G401 (cell line): Measurements from ENCODE around the gene DAB2IP. TPM values are rescaled to one million over a fixed set of nuclear protein-coding genes. Genes with fewer than 3 reads are reported as not detected.
"Not testable (repeated sequence)": the region's sequence is repeated elsewhere in the genome, so short reads cannot be mapped to it uniquely, and the experiment has no call there.

Experiments used
- DNase-seq: peaks from one replicate; pipeline ENCODE4 v3.0.0-alpha.2; 2015; ENCODE audit warnings: low spot score
- in situ Hi-C: cut with HindIII; loops from 2 replicates; pipeline ENCODE4 v1.10.0; 2016; ENCODE audit warnings: low sequenced_read_pairs, mixed read lengths
- total RNA-seq: library from RNA; depleted of rRNA; stranded (reverse); fragments of >200 nt; shearing (Covaris generic); gene quantifications from 2 replicates; pipeline ENCODE4 v1.2.3, GENCODE V29; 2014

Gene DAB2IP
- total RNA-seq, 1 experiment from 2014 or later: 44.9 TPM

GRCh38 chr9:121622387-121623203, 28.8 kb upstream of the DAB2IP start:
- in situ Hi-C loops: no loop called here
- no peak for DNase-seq

GRCh38 chr9:121623430-121623829, 28.0 kb upstream of the DAB2IP start:
- in situ Hi-C loops, DNase-seq: not testable (repeated sequence)

- in situ Hi-C loops: no loop called here
- peak; percentile 48 for DNase-seq
Observed at GRCh38 chr9:121625590-121625989, 25.8 kb upstream of the DAB2IP start.

GRCh38 chr9:121626012-121626411, 25.4 kb upstream of the DAB2IP start:
- in situ Hi-C loops: no loop called here
- DNase-seq: peak; percentile 58

- in situ Hi-C loops: no loop called here
- no peak for DNase-seq
Observed at GRCh38 chr9:121627427-121627826, 24.0 kb upstream of the DAB2IP start.

- in situ Hi-C loops: no loop called here
- DNase-seq: no peak
Observed at GRCh38 chr9:121628401-121628800, 23.0 kb upstream of the DAB2IP start.

- no peak for DNase-seq
Observed at GRCh38 chr9:121631115-121631514, 20.3 kb upstream of the DAB2IP start.

GRCh38 chr9:121631978-121632418, 19.4 kb upstream of the DAB2IP start:
- peak; percentile 75 for DNase-seq
- in situ Hi-C loops: no loop called here

More at GRCh38 chr9:121631115-121631514, 20.3 kb upstream of the DAB2IP start:
- in situ Hi-C loops: no loop called here

- DNase-seq: no peak
- in situ Hi-C loops: no loop called here
Observed at GRCh38 chr9:121633119-121633714, 18.2 kb upstream of the DAB2IP start.

GRCh38 chr9:121633736-121634135, 17.7 kb upstream of the DAB2IP start:
- in situ Hi-C loops: no loop called here
- DNase-seq: no peak

GRCh38 chr9:121634329-121635261, 16.8 kb upstream of the DAB2IP start:
- DNase-seq: peak; percentile 75
- in situ Hi-C loops: no loop called here

GRCh38 chr9:121635300-121635876, 16.0 kb upstream of the DAB2IP start:
- peak; percentile 50 for DNase-seq
- in situ Hi-C loops: no loop called here

- DNase-seq: peak; percentile 72
- in situ Hi-C loops: no loop called here
Observed at GRCh38 chr9:121636341-121636865, 15.0 kb upstream of the DAB2IP start.

GRCh38 chr9:121636978-121637712, 14.3 kb upstream of the DAB2IP start:
- DNase-seq: no peak
- in situ Hi-C loops: no loop called here

- DNase-seq: no peak
- in situ Hi-C loops: no loop called here
Observed at GRCh38 chr9:121637713-121638220, 13.7 kb upstream of the DAB2IP start.

GRCh38 chr9:121638399-121638798, 13.0 kb upstream of the DAB2IP start:
- peak; percentile 74 for DNase-seq
- in situ Hi-C loops: no loop called here

- DNase-seq: no peak
- in situ Hi-C loops: no loop called here
Observed at GRCh38 chr9:121638901-121639592, 12.4 kb upstream of the DAB2IP start.

- in situ Hi-C loops: no loop called here
- DNase-seq: no peak
Observed at GRCh38 chr9:121639619-121640018, 11.8 kb upstream of the DAB2IP start.
